Naive B cell (primary cell): Measurements from ENCODE around the gene TTC23. TPM values are rescaled to one million over a fixed set of nuclear protein-coding genes. Genes with fewer than 3 reads are reported as not detected.
"Not testable (repeated sequence)": the region's sequence is repeated elsewhere in the genome, so short reads cannot be mapped to it uniquely, and the experiment has no call there.

Experiments
- ATAC-seq, 2 donors: fragments of 150-1000 bp; cut with Tn5 transposase; 2 replicates each; pipeline ENCODE4 v1.10.0; 2021; ENCODE audit warnings: low read depth in 2 of 2, mild to moderate bottlenecking in 2 of 2, moderate library complexity in 2 of 2
- DNase-seq: peaks from one replicate; pipeline ENCODE4 v3.0.0; 2022
- H3K27ac Mint-ChIP-seq, 6 donors: one replicate each; pipeline ENCODE4 v1.8.0; 2020 to 2022; ENCODE audit warnings: mild to moderate bottlenecking in 6 of 6, mixed read lengths in 6 of 6, moderate library complexity in 5 of 6, inconsistent platforms in 2 of 6
- H3K27me3 Mint-ChIP-seq, 3 donors: one replicate each; pipeline ENCODE4 v1.8.0; 2021 to 2022; ENCODE audit warnings: mixed read lengths in 3 of 3, mild to moderate bottlenecking in 1 of 3
- H3K36me3 Mint-ChIP-seq, 2 donors: one replicate each; pipeline ENCODE4 v1.8.0; 2020 to 2022; ENCODE audit warnings: mixed read lengths in 2 of 2, inconsistent platforms in 1 of 2, mild to moderate bottlenecking in 1 of 2
- H3K4me1 Mint-ChIP-seq, 3 donors: one replicate each; pipeline ENCODE4 v1.8.0; 2020 to 2022; ENCODE audit warnings: mixed read lengths in 3 of 3, inconsistent platforms in 1 of 3, mild to moderate bottlenecking in 1 of 3, moderate library complexity in 1 of 3
- H3K4me3 Mint-ChIP-seq, 8 donors: one replicate each; pipeline ENCODE4 v1.8.0; 2020 to 2022; ENCODE audit warnings: mild to moderate bottlenecking in 8 of 8, mixed read lengths in 8 of 8, moderate library complexity in 8 of 8, inconsistent platforms in 2 of 8
- H3K9me3 Mint-ChIP-seq, 7 donors: one replicate each; pipeline ENCODE4 v1.8.0; 2020 to 2022; ENCODE audit warnings: mixed read lengths in 7 of 7, mild to moderate bottlenecking in 5 of 7, inconsistent platforms in 2 of 7, moderate library complexity in 1 of 7
- polyA plus RNA-seq, 6 donors: library from polyadenylated mRNA; unstranded; fragments of 300-500 nt; fragmentation: Illumina TruSeq; gene quantifications; one replicate each; pipeline ENCODE4 v1.2.3, GENCODE V29; 2021; ENCODE audit warnings: low read depth in 6 of 6

The TTC23 gene
- polyA plus RNA-seq, 6 donors from 2014 or later, result 0.58 to 1.1 (median 0.96) TPM; not detected in 3

- H3K4me1 Mint-ChIP-seq, result no peaks in the 10 kb centered on the region
- H3K4me3 Mint-ChIP-seq, result no peak overlapping the region
- H3K36me3 Mint-ChIP-seq, result no peaks in the 10 kb centered on the region
- DNase-seq (no peak), ATAC-seq (no peak)
- H3K27ac Mint-ChIP-seq, result no peak overlapping the region
- no peaks in the 10 kb centered on the region for H3K9me3 Mint-ChIP-seq
- H3K27me3 Mint-ChIP-seq, result peaks cover 0 to 12% (median 7%) of the 10 kb centered on the region in 3 donors
Observed at GRCh38 chr15:99121207-99121606, 128.2 kb downstream of the TTC23 start.

DNA sequence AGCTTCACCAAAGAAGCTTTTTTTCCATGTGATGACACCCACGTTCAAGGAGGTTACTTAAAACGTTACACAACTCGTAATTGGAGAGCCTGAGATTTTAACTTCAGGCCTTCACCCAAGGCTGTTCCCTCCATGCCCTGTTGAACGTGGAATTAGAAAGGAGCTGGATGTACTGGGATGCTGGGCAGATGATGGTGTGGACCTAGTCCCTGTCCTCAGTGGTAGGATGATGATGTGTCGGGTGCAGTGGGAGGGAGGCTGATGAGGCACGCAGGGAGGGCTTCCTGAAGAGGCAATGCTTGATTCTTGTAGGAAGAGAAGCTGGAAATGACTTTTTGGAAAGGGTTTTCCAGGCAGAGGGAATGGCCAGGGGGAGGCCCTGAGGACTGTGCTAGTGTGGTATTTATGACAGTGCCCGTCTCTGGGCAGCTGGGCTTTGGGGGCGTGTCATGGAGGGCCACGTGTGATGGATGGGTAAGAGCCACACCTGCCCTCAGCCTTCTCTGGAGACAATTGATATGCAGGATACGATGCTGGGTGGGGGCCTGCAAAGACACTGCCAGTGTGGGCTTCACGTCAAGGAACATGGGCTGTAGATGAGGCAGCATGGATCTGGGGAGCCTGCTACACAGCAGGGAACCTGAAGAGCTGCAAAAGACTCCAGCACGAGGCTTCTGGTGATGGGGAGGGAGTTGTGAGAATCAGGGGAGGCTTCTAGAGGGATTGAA lies 129.2 kb downstream of the TTC23 start:
- ATAC-seq, result no peak
- H3K27ac Mint-ChIP-seq, result no peak overlapping the region
- no peaks in the 10 kb centered on the region for H3K36me3 Mint-ChIP-seq
- no peaks in the 10 kb centered on the region for H3K4me1 Mint-ChIP-seq
- H3K4me3 Mint-ChIP-seq, result peak overlapping the region in 1 of 8 donors; percentile 81
- no peaks in the 10 kb centered on the region for H3K9me3 Mint-ChIP-seq
- no peak for DNase-seq
- peaks cover 0 to 12% (median 7%) of the 10 kb centered on the region in 3 donors for H3K27me3 Mint-ChIP-seq

- H3K4me3 Mint-ChIP-seq, result no peak overlapping the region
- ATAC-seq (no peak), DNase-seq (no peak)
- no peaks in the 10 kb centered on the region for H3K36me3 Mint-ChIP-seq
- peaks cover 0 to 12% (median under 1%) of the 10 kb centered on the region in 3 donors for H3K27me3 Mint-ChIP-seq
- no peak overlapping the region for H3K27ac Mint-ChIP-seq
- H3K4me1 Mint-ChIP-seq, result no peaks in the 10 kb centered on the region
- no peaks in the 10 kb centered on the region for H3K9me3 Mint-ChIP-seq
Observed at GRCh38 chr15:99118801-99119546, 130.4 kb downstream of the TTC23 start.

DNA sequence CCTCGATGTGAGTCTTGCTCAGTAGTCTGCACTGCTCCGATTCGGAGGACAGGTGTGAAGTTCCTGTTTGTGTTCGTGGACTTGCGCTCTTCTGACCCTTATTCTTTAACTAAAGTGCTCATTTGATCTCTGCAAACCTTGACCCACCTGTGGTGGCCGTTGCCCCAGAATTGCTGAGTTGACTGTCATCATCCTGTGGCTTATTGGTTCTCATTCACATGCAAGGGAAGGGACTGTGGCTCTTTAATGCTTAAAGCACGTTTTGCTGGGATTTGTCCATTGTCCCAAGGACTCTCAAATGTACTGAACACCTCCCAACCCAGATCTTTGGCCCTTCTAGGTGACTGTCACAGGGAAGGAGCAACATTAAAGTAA lies 131.1 kb downstream of the TTC23 start:
- no peaks in the 10 kb centered on the region for H3K9me3 Mint-ChIP-seq
- H3K27me3 Mint-ChIP-seq, result peaks cover 0 to 12% (median 0%) of the 10 kb centered on the region in 3 donors
- H3K4me3 Mint-ChIP-seq, result no peak overlapping the region
- ATAC-seq, result no peak
- H3K4me1 Mint-ChIP-seq, result no peaks in the 10 kb centered on the region
- H3K27ac Mint-ChIP-seq, result no peak overlapping the region
- DNase-seq, result no peak
- no peaks in the 10 kb centered on the region for H3K36me3 Mint-ChIP-seq

DNA sequence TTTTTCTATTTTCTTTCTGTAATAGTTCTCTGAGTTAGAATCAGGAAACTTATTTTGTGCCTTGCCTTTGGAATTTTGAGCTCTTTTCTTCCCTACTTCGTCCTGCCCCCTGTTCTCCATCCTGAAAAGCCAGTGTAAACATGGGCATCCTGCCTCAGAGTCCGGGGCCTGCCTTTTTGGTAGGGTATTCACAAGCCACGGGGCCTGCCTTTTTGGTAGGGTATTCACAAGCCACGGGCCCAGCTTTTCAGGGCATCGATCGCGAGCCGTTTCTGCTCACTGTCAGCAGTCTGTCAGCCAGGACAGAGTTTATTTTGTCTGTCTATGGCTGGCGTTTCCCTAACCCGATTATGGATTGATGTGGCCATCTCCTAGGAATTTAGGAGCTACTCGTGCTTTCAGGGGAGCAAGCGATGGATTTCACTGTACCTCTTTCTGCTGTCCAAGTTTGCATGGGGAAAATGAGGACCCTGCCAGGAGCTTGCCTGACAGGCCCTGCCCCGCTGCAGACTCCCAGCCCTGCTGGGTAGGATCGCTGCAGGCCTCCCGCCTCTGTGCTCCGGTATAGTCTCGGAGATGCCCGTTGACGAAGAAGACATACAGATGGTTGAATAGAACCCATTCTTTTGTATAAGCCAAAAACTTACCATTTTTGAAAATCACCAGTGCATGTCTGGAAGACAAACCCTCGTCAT lies 131.7 kb downstream of the TTC23 start:
- Mint-ChIP-seq H3K4me1 (no peaks in the 10 kb centered on the region), H3K4me3 (no peak overlapping the region)

DNA sequence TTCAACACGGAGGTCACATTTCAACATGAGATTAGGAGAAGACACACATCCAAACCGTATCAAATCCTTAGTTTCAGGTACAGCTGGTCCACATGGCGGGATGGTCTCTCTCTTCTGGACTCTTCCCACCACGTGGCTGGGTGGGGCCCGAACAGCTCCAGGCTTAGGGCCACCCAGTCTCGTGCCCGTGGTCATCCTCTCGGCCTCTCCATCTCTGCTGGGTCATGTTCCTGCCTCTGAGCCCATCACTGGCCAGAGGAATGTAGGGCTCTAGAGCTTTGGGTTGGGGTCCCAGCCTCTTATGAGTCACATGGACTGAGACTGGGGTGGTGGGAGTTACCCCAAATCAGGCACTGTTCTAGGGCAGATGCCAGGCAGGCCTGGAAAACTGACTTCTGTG lies 132.3 kb downstream of the TTC23 start:
- no peaks in the 10 kb centered on the region for H3K36me3 Mint-ChIP-seq
- no peak for DNase-seq
- H3K9me3 Mint-ChIP-seq, result no peaks in the 10 kb centered on the region
- H3K27ac Mint-ChIP-seq, result no peak overlapping the region
- H3K4me1 Mint-ChIP-seq, result no peaks in the 10 kb centered on the region
- H3K4me3 Mint-ChIP-seq, result no peak overlapping the region
- no peak for ATAC-seq
- peaks cover 0 to 12% (median 0%) of the 10 kb centered on the region in 3 donors for H3K27me3 Mint-ChIP-seq

More for the DNA sequence above, 131.7 kb downstream of the TTC23 start:
- no peak for DNase-seq
- H3K27me3 Mint-ChIP-seq, result peaks cover 0 to 12% (median 0%) of the 10 kb centered on the region in 3 donors
- H3K36me3 Mint-ChIP-seq, result no peaks in the 10 kb centered on the region
- ATAC-seq, result no peak
- peak overlapping the region in 1 of 6 donors; percentile 69 for H3K27ac Mint-ChIP-seq
- H3K9me3 Mint-ChIP-seq, result no peaks in the 10 kb centered on the region

- H3K27ac Mint-ChIP-seq, result peak overlapping the region in 1 of 6 donors; percentile 63
- no peaks in the 10 kb centered on the region for H3K9me3 Mint-ChIP-seq
- H3K27me3 Mint-ChIP-seq, result peaks cover 0 to 7% (median 4%) of the 10 kb centered on the region in 3 donors
- ATAC-seq (no peak), DNase-seq (no peak)
- no peaks in the 10 kb centered on the region for H3K4me1 Mint-ChIP-seq
- H3K36me3 Mint-ChIP-seq, result no peaks in the 10 kb centered on the region
- no peak overlapping the region for H3K4me3 Mint-ChIP-seq
Observed at GRCh38 chr15:99115300-99116215, 133.8 kb downstream of the TTC23 start.

- Mint-ChIP-seq H3K9me3 (no peaks in the 10 kb centered on the region), H3K36me3 (no peaks in the 10 kb centered on the region), H3K4me1 (no peaks in the 10 kb centered on the region), H3K4me3 (no peak overlapping the region), H3K27ac (peak overlapping the region in 1 of 6 donors; percentile 63), H3K27me3 (peaks cover 0 to 7% (median 3%) of the 10 kb centered on the region in 3 donors)
- DNase-seq, result no peak
- no peak for ATAC-seq
Observed at GRCh38 chr15:99114511-99115299, 134.7 kb downstream of the TTC23 start.

DNA sequence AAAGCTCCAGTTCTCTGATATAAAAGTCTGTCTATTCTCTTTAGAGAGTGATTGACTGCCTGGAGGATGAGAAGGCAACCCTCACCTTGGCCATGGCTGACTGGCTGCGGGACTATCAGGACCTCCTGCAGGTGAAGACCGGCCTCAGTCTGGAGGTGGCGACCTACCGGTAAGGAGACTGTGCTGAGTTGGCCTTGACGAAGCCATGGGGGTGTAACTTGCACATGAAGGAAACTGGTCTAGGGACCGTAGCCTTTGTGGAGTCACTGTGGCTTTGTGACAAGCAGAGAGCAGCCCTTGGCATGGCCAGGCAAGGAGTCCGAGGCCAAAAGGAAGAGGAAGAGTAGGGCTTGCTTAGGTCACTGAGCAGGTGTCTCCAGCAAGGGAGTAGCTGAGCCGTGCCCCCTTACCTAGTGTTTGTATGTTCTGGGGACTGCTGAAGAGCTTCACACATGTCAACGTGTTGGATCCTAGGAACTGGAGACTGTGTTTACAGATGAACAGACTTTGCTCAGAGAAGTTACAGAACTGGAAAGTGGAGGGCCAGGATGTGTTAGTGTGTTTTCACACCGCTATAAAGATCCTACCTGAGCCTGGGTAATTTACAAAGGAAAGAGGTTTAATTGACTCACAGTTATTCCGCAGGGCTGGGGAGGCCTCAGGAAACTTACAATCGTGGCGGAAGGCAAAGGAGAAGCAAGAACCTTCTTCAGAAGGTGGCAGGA lies 135.7 kb downstream of the TTC23 start:
- no peaks in the 10 kb centered on the region for H3K9me3 Mint-ChIP-seq
- no peak for DNase-seq
- H3K27ac Mint-ChIP-seq, result no peak overlapping the region
- H3K4me1 Mint-ChIP-seq, result no peaks in the 10 kb centered on the region
- H3K4me3 Mint-ChIP-seq, result no peak overlapping the region
- H3K36me3 Mint-ChIP-seq, result no peaks in the 10 kb centered on the region
- peaks cover 0 to 11% (median 10%) of the 10 kb centered on the region in 3 donors for H3K27me3 Mint-ChIP-seq
- ATAC-seq, result no peak

DNA sequence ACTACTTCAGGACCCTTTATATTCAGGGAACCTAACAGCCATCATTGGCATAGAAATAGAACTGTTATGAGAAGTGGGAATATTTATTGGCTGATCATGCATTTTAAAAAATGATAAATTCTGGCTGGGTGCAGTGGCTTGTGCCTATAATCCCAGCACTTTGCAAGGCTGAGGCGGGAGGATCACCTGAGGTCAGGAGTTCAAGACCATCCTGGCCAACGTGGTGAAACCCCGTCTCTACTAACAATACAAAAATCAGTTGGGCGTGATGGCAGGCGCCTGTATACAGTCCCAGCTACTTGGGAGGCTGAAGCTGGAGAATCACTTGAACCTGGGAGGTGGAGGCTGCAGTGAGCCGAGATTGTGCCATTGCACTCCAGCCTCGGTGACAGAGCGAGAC lies 137.7 kb downstream of the TTC23 start:
- H3K27me3 Mint-ChIP-seq, result peaks cover 12 to 19% (median 16%) of the 10 kb centered on the region in 3 donors
- H3K27ac Mint-ChIP-seq, ATAC-seq, DNase-seq, H3K4me1 Mint-ChIP-seq, H3K36me3 Mint-ChIP-seq, H3K4me3 Mint-ChIP-seq, H3K9me3 Mint-ChIP-seq: not testable (repeated sequence)

DNA sequence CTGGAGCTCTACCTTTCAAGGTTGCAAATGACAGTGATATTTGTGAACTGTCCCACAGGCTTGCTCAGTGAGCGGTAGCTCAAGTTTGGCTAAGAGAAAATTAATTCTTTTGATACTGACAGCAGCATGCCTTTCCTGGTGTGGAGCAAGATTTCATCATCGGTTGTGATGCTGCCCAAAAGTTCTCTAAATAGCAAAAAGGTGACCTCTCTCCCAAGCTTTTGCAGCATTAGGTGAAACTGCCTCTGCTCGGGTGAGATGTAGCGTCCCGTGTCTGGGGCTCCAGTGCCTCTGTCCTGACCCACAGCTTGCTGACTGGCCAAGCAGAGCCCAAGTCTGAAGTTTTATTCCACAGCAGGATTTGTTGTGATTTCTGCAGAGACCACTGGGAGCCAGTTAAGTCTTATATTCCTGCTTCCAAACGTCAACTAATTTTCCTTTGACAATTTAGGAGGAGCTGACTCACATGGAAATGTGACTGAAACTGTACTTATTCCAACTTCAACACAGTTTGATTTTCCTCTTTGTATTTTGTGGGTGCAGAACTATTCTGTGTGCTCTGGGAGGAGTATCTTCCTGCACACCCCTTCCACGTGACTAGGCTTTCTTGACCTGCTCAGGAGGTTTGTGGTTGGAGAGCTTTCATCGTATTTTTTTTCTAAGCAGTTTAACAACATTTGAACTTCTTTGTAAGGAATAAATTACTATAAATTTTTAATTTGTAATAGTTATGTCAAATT lies 138.6 kb downstream of the TTC23 start:
- H3K9me3 Mint-ChIP-seq, result no peaks in the 10 kb centered on the region
- H3K36me3 Mint-ChIP-seq, result no peaks in the 10 kb centered on the region
- H3K4me3 Mint-ChIP-seq, result no peak overlapping the region
- H3K4me1 Mint-ChIP-seq, result peaks cover 0 to 3% (median 0%) of the 10 kb centered on the region in 3 donors
- ATAC-seq (no peak), DNase-seq (no peak)
- H3K27ac Mint-ChIP-seq, result no peak overlapping the region
- H3K27me3 Mint-ChIP-seq, result peaks cover 17 to 25% (median 21%) of the 10 kb centered on the region in 3 donors
